NCI-H2196 (cell line): Measurements from ENCODE around the gene JMJD1C.

ENCODE experiments used
- DNase-seq: peaks from one replicate; lab custom pipeline; 2025; ENCODE audit not compliant: unreplicated experiment; lab: John Stamatoyannopoulos, UW

Gene JMJD1C

GRCh38 chr10:63264617-63265221, 201.1 kb downstream of the JMJD1C start:
- DNase-seq, result no peak

- DNase-seq, result no peak
Measured at GRCh38 chr10:63262430-63263073, 203.2 kb downstream of the JMJD1C start.

GRCh38 chr10:63261496-63261895, 204.3 kb downstream of the JMJD1C start:
- no peak for DNase-seq

- DNase-seq, result no peak
Measured at GRCh38 chr10:63260860-63261251, 204.9 kb downstream of the JMJD1C start.

- DNase-seq, result no peak
Measured at GRCh38 chr10:63260103-63260859, 205.5 kb downstream of the JMJD1C start.

GRCh38 chr10:63258920-63259678, 206.7 kb downstream of the JMJD1C start:
- DNase-seq, result no peak

- no peak for DNase-seq
Measured at GRCh38 chr10:63257778-63258177, 208.0 kb downstream of the JMJD1C start.

- no peak for DNase-seq
Measured at GRCh38 chr10:63256009-63256773, 209.6 kb downstream of the JMJD1C start.

GRCh38 chr10:63255316-63255715, 210.5 kb downstream of the JMJD1C start:
- DNase-seq, result no peak

- DNase-seq, result no peak
Measured at GRCh38 chr10:63253040-63253439, 212.7 kb downstream of the JMJD1C start.

- DNase-seq, result no peak
Measured at GRCh38 chr10:63252095-63252762, 213.5 kb downstream of the JMJD1C start.

GRCh38 chr10:63250032-63250431, 215.7 kb downstream of the JMJD1C start:
- no peak for DNase-seq

- DNase-seq, result no peak
Measured at GRCh38 chr10:63247771-63248170, 218.0 kb downstream of the JMJD1C start.

- DNase-seq, result no peak
Measured at GRCh38 chr10:63246356-63246755, 219.4 kb downstream of the JMJD1C start.

GRCh38 chr10:63241841-63242281, 223.9 kb downstream of the JMJD1C start:
- DNase-seq, result no peak

- DNase-seq, result no peak
Measured at GRCh38 chr10:63240807-63241206, 225.0 kb downstream of the JMJD1C start.

- DNase-seq, result no peak
Measured at GRCh38 chr10:63238501-63238900, 227.3 kb downstream of the JMJD1C start.

- no peak for DNase-seq
Measured at GRCh38 chr10:63237396-63237795, 228.4 kb downstream of the JMJD1C start.

GRCh38 chr10:63236113-63236935, 229.5 kb downstream of the JMJD1C start:
- DNase-seq, result peak; percentile 9
